DMS153 (cell line): ENCODE data around the gene CMA1.
"Not testable (repeated sequence)": the region's sequence is repeated elsewhere in the genome, so short reads cannot be mapped to it uniquely, and the experiment has no call there.

Experiments used
- DNase-seq: peaks from one replicate; lab custom pipeline; 2025; lab: John Stamatoyannopoulos, UW

Gene CMA1

GRCh38 chr14:24508155-24508840, at the start of gene CMA1:
Gene CMA1 (minus strand): TSS chr14:24508265. CDS start chr14:24508235, 30 bp downstream.
- no peak for DNase-seq

DNA sequence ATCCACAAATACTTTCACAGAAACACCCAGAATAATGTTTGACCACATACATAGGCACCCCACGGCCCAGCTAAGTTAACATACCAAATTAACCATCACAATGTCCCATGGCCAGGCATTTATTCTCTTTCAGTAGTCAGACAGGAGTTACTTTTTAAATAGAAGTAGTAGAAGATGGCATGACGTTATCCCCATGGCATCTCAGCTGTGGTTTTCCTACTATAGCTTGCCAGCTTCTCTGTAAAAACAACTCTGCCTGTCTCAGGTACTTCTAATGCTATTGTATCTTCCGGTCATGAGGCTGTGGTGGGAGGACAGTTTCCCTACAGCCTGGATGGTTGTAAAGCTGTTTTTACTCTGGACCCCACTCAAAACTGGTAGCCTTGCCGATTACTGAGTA, 48.7 kb upstream of the CMA1 start:
- no peak for DNase-seq

DNA sequence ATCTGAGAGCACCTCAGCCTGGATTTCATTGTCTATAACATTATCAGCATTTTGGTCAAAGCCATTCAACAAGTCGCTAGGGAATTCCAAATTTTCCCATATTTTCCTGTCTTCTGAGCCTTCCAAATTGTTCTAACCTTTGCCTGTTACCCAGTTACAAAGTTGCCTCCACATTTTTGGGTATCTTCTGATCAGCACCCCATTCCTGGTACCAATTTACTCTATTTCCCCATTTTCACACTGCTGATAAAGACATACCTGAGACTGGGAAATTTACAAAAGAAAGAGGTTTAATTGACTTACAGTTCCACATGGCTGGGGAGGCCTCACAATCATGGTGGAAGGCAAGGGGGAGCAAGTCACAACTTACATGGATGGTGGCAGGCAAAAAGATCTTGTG, 41.0 kb upstream of the CMA1 start:
- not testable (repeated sequence) for DNase-seq

DNA sequence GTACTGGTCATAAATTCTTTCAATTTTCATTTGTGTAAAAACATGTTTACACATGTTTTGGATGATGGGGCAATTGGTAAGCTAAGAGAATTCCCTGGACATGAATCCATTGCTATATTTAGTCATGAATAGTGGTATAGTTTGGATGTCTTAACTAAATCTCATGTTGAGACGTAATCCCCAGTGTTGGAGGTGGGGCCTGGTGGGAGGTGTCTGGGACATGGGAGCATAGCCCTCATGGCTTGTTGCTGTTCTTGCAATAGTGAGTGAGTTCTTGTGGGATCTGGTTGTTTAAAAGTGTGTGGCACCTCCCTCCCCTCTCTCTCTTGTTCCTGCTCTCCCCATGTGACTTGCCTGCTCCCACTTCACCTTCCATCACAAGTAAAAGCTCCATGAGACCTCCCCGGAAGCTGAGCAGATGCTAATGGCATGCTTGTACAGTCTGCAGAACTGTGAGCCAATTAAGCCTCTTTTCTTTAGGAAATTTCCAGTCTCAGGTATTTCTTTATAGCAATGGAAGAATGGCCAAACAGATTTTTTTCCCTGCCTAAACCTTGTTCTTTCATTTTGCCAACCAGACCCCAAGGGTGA, 34.4 kb upstream of the CMA1 start:
- DNase-seq = no peak

DNA sequence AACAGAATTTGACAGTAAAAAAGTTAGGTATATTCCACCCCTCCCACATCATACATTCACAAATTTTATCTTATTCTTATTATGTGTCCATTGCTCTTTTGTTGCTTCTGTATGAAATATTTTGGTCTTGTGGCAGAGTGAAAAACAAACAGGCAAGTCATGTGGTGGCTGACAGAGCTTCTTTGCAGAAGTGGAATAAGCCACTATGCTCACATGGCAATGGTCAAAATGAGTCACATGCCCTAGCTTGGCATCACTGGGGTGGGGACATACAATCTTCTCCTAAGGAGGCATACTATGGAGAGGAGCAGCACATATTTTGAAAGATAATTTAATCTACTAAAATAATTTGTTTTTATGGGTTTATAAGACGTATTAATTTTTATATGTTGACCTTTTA, 27.7 kb upstream of the CMA1 start:
- DNase-seq = no peak

DNA sequence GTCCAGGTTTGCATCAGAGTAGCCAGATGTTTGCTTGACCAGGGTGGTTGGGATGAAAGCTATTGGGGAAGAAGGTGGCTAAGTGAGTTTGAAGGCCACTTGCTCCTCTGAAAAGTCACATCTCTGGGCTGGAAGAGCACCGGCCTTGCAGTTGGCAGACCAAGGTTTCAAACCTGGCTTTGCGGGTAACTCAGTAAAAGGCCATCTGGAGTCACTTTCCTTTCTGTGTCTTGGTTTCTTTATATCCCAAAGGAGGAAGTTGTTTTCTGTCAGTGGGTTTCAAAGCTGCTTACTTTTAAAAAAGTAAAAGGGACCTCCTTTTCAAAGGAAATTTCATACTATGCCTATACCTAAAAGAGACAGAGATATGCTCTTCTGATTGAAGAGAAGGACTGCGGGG, 26.2 kb upstream of the CMA1 start:
- no peak for DNase-seq

DNA sequence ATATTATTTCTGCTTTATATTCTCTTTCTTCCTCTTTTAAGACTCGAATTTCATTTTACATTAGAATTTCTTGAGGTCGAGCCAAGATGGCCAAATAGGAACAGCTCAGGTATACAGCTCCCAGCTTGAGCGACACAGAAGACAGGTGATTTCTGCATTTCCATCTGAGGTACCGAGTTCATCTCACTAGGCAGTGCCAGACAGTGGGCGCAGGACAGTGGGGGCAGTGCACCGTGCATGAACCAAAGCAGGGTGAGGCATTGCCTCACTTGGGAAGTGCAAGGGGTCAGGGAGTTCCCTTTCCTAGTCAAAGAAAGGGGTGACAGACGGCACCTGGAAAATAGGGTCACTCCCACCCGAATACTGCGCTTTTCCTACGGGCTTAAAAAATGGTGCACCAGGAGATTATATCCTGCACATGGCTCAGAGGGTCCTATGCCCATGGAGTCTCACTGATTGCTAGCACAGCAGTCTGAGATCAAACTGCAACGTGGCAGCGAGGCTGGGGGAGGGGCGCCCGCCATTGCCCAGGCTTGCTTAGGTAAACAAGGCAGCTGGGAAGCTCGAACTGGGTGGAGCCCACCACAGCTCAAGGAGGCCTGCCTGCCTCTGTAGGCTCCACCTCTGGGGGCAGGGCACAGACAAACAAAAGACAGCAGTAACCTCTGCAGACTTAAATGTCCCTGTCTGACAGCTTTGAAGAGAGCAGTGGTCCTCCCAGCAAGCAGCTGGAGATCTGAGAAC, 18.0 kb upstream of the CMA1 start:
- peak; percentile 0 for DNase-seq

DNA sequence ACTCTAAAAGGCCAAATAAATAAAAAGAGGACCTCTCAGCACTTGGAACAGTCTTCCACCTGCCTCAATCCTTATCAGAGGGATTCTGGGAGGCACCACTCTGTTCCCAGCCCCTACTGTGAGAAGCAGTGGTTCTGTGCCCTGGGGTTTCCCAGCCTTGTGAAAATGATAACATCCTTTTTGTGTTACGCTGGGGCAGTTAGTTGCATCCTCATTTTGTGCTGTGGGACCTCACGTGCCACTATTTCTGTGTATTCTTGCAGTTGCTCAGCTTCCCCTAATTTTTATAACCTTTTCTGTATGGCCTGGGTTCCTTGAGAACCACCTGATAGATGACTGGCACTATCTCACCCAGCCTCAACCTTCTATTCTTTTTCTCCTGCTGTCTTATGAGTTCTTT, 10.8 kb upstream of the CMA1 start:
- DNase-seq = no peak

- DNase-seq = no peak
Observed at GRCh38 chr14:24514209-24514608, 6.1 kb upstream of the CMA1 start.

- DNase-seq = no peak
Observed at GRCh38 chr14:24513009-24513408, 4.9 kb upstream of the CMA1 start.

- DNase-seq = no peak
Observed at GRCh38 chr14:24506443-24506842, 1.6 kb downstream of the CMA1 start.

DNA sequence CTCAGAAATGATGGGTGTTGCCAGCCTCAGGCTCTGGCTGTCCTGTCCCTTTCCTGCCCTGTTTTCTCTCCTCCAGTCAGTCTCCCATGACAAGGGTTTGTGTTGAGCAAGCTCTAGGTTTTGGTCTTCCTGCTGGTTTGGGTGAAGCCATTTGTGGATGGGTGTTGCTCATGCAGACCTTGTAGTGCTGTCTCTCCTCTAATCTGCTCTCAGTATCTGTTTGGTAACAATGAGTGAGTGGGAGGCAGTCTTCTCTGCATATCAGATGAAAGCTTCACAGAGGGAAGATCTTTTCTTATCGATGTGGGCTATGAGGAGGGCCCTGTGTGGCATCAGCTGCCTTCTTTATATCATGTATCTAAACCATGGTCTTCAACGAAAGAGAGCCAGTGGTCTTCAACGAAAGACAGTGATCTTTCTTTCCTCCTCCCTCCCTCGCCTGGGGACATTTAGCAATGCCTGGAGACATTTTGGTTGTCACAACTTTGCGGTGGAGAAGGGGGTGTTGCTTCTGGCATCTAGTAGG, 3.6 kb downstream of the CMA1 start:
- DNase-seq = no peak

DNA sequence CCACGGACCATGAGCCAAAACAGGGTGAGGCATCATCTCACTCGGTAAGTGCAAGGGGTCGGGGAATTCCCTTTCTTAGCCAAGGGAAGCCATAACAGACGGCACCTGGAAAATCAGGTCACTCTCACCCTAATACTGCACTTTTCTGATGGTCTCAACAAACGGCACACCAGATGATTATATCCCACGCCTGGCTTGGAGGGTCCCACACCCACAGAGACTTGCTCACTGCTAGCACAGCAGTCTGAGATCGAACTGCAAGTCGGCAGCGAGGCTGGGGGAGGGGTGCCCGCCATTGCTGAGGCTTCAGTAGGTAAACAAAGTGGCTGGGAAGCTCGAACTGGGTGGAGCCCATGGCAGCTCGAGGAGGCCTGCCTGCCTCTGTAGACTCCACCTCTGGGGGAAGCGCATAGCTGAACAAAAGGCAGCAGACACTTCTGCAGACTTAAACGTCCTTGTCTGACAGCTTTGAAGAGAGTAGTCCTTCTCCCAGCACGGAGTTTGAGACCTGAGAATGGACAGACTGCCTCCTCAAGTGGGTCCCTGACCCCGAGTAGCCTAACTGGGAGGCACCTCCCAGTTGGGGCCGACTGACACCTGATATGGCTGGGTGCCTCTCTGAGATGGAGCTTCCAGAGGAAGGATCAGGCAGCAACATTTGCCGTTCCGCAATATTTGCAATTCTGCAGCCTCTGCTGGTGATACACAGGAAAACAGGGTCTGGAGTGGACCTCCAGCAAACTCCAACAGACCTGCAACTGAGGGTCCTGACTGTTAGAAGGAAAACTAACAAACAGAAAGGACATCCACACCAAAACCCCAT, 16.3 kb downstream of the CMA1 start:
- not testable (repeated sequence) for DNase-seq

DNA sequence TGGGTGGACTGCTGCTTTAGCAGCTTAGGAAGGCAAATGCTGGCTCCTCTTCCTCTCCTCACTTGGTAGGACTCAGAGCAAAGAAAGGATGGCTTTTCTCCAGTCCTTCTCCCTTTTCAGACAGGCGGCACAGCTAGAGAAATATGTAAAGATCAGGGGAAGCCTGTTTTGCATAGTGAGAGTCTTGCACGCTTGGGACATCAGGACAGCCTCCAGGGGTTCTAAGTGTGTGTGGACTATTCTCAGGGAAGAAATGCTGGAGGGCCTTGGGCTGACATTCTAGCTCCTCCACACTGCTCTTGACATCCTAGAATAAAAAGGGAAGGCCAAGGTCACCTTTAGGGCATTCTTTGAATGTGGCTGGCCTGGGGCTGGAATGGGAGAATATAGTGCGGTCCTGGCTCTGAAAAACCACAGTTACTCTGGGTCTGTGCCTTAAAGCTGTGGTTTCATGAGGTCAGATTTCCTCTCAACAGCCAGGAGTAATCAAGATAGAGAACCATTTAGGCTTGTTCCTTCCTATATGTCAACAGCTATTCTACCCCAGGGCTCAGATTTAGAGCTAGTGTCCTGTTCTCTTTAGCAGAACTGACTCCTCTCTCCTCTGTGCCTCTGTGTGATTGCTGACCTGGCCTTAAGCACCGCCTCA, 24.3 kb downstream of the CMA1 start:
- DNase-seq = no peak

DNA sequence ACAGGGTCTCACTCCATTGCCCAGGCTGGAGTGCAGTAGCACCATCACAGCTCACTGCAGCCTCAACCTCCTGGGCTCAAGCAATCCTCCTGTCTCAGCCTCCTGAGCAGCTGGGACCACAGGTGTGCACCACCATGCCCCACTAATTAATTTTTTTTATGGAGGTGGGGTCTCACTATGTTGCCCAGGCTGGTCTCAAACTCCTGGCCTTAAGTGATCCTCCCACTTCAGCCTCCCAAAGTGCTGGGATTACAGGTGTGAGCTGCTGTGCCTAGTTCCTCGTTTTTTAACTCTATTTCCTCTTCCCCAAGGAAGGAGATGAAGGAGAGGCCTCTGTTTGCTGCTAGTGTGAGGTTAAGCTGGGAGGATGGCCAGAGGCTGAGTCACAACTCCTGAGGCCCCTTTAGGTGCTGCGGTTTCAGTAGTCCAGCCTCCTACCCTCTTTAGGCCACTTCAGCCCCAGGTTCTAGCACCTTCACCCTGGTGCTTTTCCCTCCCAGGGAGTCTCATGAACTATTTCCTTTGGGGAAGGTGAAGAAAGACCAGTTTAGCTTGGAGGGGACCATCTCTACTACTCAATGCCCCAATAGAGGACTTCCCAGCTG, 25.3 kb downstream of the CMA1 start:
- not testable (repeated sequence) for DNase-seq

DNA sequence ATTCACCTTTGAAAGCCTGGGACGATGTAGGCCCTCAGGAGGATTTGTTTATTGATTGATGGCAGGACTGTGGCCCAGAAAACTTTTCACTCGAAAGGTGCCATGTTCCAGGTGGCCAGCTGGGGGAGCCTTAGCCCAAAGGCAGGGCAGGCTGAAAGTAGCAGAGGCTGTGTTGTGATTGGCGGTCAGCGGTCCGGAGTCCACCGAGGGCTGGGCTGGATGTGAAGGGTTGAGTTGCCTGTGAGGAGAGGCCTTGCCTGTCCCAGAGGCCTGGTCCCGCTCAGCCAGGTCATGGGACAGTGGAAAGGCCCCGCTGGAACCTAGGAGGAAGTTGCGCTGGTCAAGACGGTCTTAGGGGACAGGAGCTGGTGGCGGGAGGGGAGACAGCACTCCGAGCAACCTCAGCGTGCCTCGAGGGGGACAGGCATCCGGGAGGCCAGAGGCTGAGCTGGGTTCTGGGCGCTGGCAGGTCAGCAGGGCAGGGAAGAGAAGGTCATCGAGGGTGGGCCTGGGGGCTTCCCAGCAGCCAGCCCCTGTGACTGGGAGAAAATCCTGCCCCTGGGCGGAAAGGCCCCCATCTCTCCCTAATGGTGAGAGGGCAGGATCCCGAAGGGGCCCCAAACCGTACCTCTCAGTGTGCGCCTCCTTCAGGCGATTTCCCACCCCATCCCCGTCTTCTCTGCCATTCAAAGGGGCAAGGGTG, 26.3 kb downstream of the CMA1 start:
- DNase-seq = no peak

- DNase-seq = not testable (repeated sequence)
Observed at GRCh38 chr14:24479999-24480398, 28.1 kb downstream of the CMA1 start.

- DNase-seq = no peak
Observed at GRCh38 chr14:24475261-24475660, 32.8 kb downstream of the CMA1 start.

DNA sequence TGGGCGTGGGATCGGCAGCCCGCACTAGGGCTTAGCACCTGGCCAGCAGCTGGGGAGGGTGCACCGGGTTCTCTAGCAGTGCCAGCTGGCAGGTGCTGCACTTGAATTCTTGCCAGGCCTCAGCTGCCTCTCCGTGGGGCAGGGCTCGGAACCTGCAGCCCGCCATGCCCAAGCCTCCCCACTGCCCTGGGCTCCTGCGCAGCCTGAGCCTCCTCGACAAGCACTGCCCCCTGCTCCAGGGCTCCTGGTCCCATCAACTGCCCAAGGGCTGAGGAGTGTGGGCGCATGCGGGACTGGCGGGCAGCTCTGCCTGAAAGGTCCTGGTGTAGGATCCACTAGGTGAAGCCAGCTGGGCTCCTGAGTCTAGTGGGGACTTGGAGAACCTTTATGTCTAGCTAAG, 34.9 kb downstream of the CMA1 start:
- no peak for DNase-seq

DNA sequence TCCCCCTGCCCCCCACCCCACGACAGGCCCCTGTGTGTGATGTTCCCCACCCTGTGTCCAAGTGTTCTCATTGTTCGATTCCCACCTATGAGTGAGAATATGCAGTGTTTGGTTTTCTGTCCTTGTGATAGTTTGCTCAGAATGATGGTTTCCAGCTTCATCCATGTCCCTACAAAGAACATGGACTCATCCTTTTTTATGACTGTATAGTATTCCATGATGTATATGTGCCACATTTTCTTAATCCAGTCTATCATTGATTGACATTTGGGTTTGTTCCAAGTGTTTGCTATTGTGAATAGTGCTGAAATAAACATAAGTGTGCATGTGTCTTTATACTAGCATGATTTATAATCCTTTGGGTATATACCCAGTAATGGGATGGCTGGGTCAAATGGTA, 37.6 kb downstream of the CMA1 start:
- not testable (repeated sequence) for DNase-seq

GRCh38 chr14:24465805-24466204, 42.3 kb downstream of the CMA1 start:
- no peak for DNase-seq
